ENCODE data around the gene ADARB1. TPM values are rescaled to one million over a fixed set of nuclear protein-coding genes. Genes with fewer than 3 reads are reported as not detected.

Gene ADARB1
- total and polyA plus RNA-seq, 2 donors (not counting 1 experiment from before 2014, with no cell fraction given), result 17.1 to 33.3 TPM

- peaks cover 17% of the 10 kb centered on the region for H4K20me1 ChIP-seq (ENCODE audit: control insufficient read depth, insufficient read depth, low read length, poor library complexity, severe bottlenecking)
- ChIA-PET POLR2A (interaction anchor here (0.6 to 1.4 kb wide), 4 partner anchors 18 to 327 kb away, joined by 3 to 11 read pairs (median 4); partner anchors contain the start of gene UBE2G2), CTCF (interaction anchor here (0.5 to 10.0 kb wide), 38 partner anchors 9 to 1317 kb away, joined by 3 to 423 read pairs (median 5); partner anchors contain the start of genes ADARB1, SLX9 and UBE2G2)
- TF ChIP-seq EZH2 (IDR thresholded peaks at IDR 0.05; ENCODE audit: borderline replicate concordance, insufficient read depth, low read depth, low read length, poor library complexity, severe bottlenecking), result no peak
- peak; percentile 99 for TF ChIP-seq CTCF (IDR thresholded peaks at IDR 0.05)
- DNase-seq, result peak; percentile 85
- Mint-ChIP-seq H3K27ac (no peak overlapping the region), H3K4me3 (peak overlapping the region; percentile 33), H3K9me3 (ENCODE audit: insufficient read depth) (no peaks in the 10 kb centered on the region), H3K27me3 (no peaks in the 10 kb centered on the region), H3K4me1 (peaks cover 78% of the 10 kb centered on the region)
- no peak overlapping the region for H3K27ac ChIP-seq (ENCODE audit: low read length in 2 of 2)
- 10% methylated on average over 2 of the region's 9 CpGs for WGBS (ENCODE audit: insufficient coverage)
- H3K27me3 ChIP-seq (replicated peaks in 1 of 4; ENCODE audit: control extremely low read depth in 1 of 4, control insufficient read depth in 3 of 4, insufficient read depth in 4 of 4, low read length in 3 of 4), result no peaks in the 10 kb centered on the region
- peaks cover 72 to 73% of the 10 kb centered on the region in 2 donors for H3K4me1 ChIP-seq (ENCODE audit: control insufficient read depth in 2 of 2, insufficient read depth in 2 of 2, low read length in 2 of 2)
- H2AFZ ChIP-seq (ENCODE audit: insufficient read depth, low read depth, low read length, poor library complexity, severe bottlenecking), result no peak overlapping the region
- intact Hi-C loops (cut with micrococcal nuclease), result loop anchor here (1.0 to 5.0 kb wide), 5 partner anchors 18 to 326 kb away; partner anchors contain the start of genes ADARB1 and UBE2G2
- H3K9ac ChIP-seq (ENCODE audit: low read length), result no peak overlapping the region
- H3K9me3 ChIP-seq (ENCODE audit: control extremely low read depth in 1 of 3, control insufficient read depth in 2 of 3, insufficient read depth in 1 of 3, low read length in 2 of 3), result no peaks in the 10 kb centered on the region
- no peak overlapping the region for H3K4me3 ChIP-seq (ENCODE audit: control extremely low read depth in 1 of 5, extremely low read depth in 1 of 5, insufficient read depth in 1 of 5, low read depth in 2 of 5, low read length in 4 of 5)
- H3K79me2 ChIP-seq (ENCODE audit: control insufficient read depth, insufficient read depth, low read length), result peaks cover 80% of the 10 kb centered on the region
- peak; percentile 96 for ATAC-seq (ENCODE audit: low read depth)
- peak overlapping the region; percentile 35 for H3K4me2 ChIP-seq (replicated peaks; ENCODE audit: low read depth, low read length, poor library complexity, severe bottlenecking)
- peaks cover 0 to 7% of the 10 kb centered on the region in 2 experiments for H3K36me3 ChIP-seq (replicated peaks in 1 of 2; ENCODE audit: control extremely low read depth in 1 of 2, control insufficient read depth in 1 of 2, extremely low read depth in 1 of 2, insufficient read depth in 2 of 2, low read length in 1 of 2)
Measured at GRCh38 chr21:45128613-45129188, 54.3 kb downstream of the ADARB1 start.

All from B cell (primary cell).